M059J (cell line): Measurements from ENCODE around the gene CEP192. TPM values are rescaled to one million over a fixed set of nuclear protein-coding genes. Genes with fewer than 3 reads are reported as not detected.

Source experiments
- DNase-seq: peaks from one replicate; pipeline ENCODE4 v3.0.0-alpha.2; 2012; ENCODE audit warnings: low read depth
- total RNA-seq: library from RNA; depleted of rRNA; stranded (reverse); fragments of >200 nt; shearing (Covaris generic); gene quantifications from 2 replicates; pipeline ENCODE4 v1.2.3, GENCODE V29; 2014

The CEP192 gene
- total RNA-seq, 1 experiment from 2014 or later, result 26.1 TPM

DNA sequence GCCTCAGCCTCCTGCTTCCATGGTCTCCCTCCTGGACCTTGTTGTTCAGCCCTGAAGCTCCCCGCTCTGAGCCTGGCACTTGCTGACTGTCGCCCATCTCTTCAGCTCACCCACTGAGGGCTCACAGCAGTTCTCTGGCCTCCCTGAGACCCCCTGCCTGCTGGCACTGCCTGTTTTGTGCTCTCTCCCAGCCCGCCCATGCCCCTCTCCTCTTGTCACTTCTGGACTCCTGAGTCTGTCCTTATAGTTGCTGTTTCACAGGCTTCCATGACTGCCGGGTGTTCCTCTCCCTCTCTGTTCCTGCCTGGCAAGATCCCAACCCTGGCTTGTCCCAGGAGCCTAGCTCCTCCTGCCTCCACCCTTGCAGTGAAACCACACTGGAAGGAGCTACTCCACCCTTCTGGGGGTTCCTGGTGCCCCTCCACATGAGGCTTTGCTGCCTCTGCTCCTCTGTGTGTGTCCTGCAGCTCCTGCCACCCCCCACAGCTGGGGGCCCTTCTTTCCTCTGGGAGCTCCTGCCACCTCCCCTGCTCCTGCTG is 110.6 kb downstream of the CEP192 start:
- DNase-seq, result no peak

GRCh38 chr18:13103366-13103765 is 112.2 kb downstream of the CEP192 start:
- DNase-seq, result no peak

- no peak for DNase-seq
Measured at GRCh38 chr18:13105059-13105458, 113.9 kb downstream of the CEP192 start.

DNA sequence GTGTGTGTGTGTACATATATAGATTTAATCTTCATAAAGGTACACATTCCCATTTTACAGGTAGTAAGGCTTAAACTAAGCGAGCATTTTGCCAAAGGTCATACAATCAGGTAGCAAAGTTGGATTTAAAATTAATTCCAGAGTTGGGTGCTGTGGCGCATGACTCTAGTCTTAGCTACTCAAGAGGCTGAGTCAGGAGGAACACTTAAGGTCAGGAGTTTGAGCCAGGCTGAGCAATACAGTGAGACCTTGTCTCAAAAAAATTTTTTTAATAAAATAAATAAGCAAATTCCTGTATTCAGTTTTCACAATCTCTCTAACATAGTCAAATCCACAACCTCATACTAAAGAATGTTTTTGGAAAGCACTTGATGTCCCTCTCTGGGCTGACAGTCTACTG is 115.9 kb downstream of the CEP192 start:
- no peak for DNase-seq

GRCh38 chr18:13108330-13108729 is 117.2 kb downstream of the CEP192 start:
- DNase-seq, result peak; percentile 3

- no peak for DNase-seq
Measured at GRCh38 chr18:13110559-13110958, 119.4 kb downstream of the CEP192 start.

GRCh38 chr18:13112982-13113381 is 121.8 kb downstream of the CEP192 start:
- peak; percentile 7 for DNase-seq

DNA sequence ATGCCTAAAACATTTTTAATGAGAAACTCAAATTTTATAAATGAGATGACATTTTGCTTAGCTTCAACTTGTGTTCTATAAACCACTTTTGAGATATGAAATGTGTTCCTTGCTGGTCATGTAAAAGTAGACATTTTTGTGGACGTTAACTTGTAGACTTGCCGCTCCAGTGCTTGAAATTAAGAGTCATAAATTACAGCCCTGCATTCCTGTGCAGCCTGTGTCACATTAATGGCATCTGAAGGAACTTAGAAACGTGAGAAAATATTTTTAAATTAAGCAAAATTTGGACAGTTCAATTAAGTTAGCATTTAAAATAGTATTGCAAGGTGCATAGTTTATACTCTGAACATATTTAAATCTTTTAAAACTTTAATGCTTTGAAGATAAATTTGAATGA is 129.1 kb downstream of the CEP192 start:
- no peak for DNase-seq

- DNase-seq, result no peak
Measured at GRCh38 chr18:13120983-13121441, 129.8 kb downstream of the CEP192 start.

- no peak for DNase-seq
Measured at GRCh38 chr18:13124411-13124810, 133.2 kb downstream of the CEP192 start.

DNA sequence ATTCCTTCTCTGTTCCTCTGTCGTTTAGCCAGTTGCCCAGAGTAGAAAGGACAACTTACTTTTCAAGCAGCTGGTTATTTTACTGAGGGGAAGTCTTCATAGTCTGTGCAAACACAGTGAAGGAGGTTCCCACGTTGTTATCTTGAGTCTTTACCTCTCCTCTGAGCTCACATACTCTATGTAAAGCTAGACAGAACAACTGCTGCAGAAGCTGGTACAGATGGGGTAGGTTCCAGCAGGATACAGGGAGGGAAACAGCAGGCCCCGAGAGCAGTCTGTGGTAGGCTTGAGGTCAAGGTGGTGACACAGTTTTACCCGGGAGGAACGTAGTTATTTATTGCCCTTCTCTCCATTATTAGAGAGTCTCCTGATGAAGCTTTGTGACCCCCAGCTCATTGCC is 134.0 kb downstream of the CEP192 start:
- DNase-seq, result no peak

GRCh38 chr18:13126966-13127598 is 135.9 kb downstream of the CEP192 start:
- DNase-seq, result no peak

GRCh38 chr18:13131283-13131682 is 140.1 kb downstream of the CEP192 start:
- DNase-seq, result no peak

- DNase-seq, result no peak
Measured at GRCh38 chr18:13134551-13135401, 143.6 kb downstream of the CEP192 start.

GRCh38 chr18:13136056-13136903 is 145.1 kb downstream of the CEP192 start:
- DNase-seq, result peak; percentile 63

GRCh38 chr18:13136904-13137669 is 145.9 kb downstream of the CEP192 start:
- DNase-seq, result no peak

- no peak for DNase-seq
Measured at GRCh38 chr18:13137670-13138419, 146.7 kb downstream of the CEP192 start.

DNA sequence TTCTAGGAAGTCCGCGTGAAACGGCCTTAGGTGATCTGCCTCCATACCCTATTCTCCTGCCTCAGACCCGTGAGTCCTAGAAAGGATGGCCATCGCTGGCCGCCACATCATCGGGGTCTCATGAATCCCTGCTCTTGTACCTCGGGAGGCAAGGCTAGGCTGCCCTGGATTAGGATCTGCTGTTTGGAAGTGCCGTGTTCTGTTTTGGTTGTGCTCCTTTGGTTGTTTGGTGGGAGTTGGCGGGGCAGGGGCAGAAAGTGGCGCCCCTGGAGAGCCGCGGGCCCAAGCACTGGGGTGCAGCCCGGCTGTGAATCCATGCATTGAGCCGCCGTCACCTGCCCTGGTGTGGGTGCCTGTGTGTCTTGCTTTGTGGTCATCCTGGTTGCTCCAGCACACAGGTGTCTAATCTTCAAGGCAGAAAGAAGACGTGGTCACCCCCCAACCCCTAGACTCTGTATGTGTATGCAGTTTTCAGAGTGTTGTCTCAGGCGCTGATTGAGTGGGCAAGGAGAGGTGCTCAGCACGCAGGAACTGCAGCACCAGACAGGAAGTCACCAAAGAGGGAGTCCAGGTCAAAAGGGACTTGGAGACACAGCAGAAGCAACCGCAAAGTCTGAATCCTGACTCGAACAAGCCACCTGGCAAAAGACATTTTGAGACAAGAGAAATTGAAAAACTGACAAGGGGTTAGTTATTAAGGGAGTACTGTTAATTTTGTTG is 147.4 kb downstream of the CEP192 start:
- DNase-seq, result no peak

- DNase-seq, result no peak
Measured at GRCh38 chr18:13139885-13140450, 148.8 kb downstream of the CEP192 start.
